PC-9 (cell line): ENCODE data around the gene IGSF8.

Experiments used
- CTCF ChIP-seq: fragments of 200-600 bp; sonication (generic); conservative IDR thresholded peaks from 2 replicates; pipeline ENCODE4 v1.6.1; 2017; ENCODE audit warnings: mixed run types, antibody characterized with exemption, mild to moderate bottlenecking, moderate library complexity
- EZH2 ChIP-seq: fragments of 200-600 bp; sonication (generic); IDR thresholded peaks from 2 replicates; pipeline ENCODE4 v1.8.0; 2017; ENCODE audit warnings: antibody characterized with exemption, low read depth

- TF ChIP-seq CTCF: no peak
- TF ChIP-seq EZH2: no peak
Measured at GRCh38 chr1:160053548-160054365, 44.7 kb downstream of the IGSF8 start.
